GM18526 (cell line): ENCODE measurements around the gene FAM120A.
A peak's percentile ranks its signal among the peaks of the same experiment; 100 is the strongest.

Experiments used
- POLR2A ChIP-seq: IDR thresholded peaks from 3 replicates; pipeline ENCODE4 v1.6.1; 2011; ENCODE audit not compliant: insufficient read length; ENCODE audit errors: extremely low read depth

Gene FAM120A

GRCh38 chr9:93436655-93437407 lies 14.7 kb upstream of the FAM120A start:
- no peak for TF ChIP-seq POLR2A

- no peak for TF ChIP-seq POLR2A
These were observed 13.5 kb upstream of the FAM120A start for GRCh38 chr9:93437996-93438395.

- TF ChIP-seq POLR2A, result no peak
These were observed 10.4 kb upstream of the FAM120A start for GRCh38 chr9:93440896-93441580.

- no peak for TF ChIP-seq POLR2A
These were observed 5.4 kb upstream of the FAM120A start for GRCh38 chr9:93446073-93446472.

- no peak for TF ChIP-seq POLR2A
These were observed 3.8 kb upstream of the FAM120A start for GRCh38 chr9:93447655-93448054.

- peak; percentile 38 for TF ChIP-seq POLR2A
These were observed 594 bp downstream of the FAM120A start for GRCh38 chr9:93451849-93452709.

- TF ChIP-seq POLR2A, result no peak
These were observed 1.2 kb downstream of the FAM120A start for GRCh38 chr9:93452710-93453046.

- TF ChIP-seq POLR2A, result peak; percentile 49
These were observed 1.8 kb downstream of the FAM120A start, which contains the start of gene FAM120AOS for GRCh38 chr9:93453047-93453914. Gene FAM120AOS (minus strand): TSS chr9:93453581. CDS start chr9:93452709, 872 bp downstream.

- no peak for TF ChIP-seq POLR2A
These were observed 4.5 kb downstream of the FAM120A start for GRCh38 chr9:93456022-93456421.

- TF ChIP-seq POLR2A, result no peak
These were observed 5.0 kb downstream of the FAM120A start for GRCh38 chr9:93456504-93456903.

- no peak for TF ChIP-seq POLR2A
These were observed 5.5 kb downstream of the FAM120A start for GRCh38 chr9:93457006-93457405.

GRCh38 chr9:93458712-93459111 lies 7.2 kb downstream of the FAM120A start:
- TF ChIP-seq POLR2A, result no peak

- TF ChIP-seq POLR2A, result no peak
These were observed 8.0 kb downstream of the FAM120A start for GRCh38 chr9:93459432-93459847.

GRCh38 chr9:93460689-93461413 lies 9.4 kb downstream of the FAM120A start:
- TF ChIP-seq POLR2A, result no peak
